K562 (cell line): ENCODE measurements around the gene ASB11. TPM values are rescaled to one million over a fixed set of nuclear protein-coding genes. Genes with fewer than 3 reads are reported as not detected.

ENCODE experiments used
- ATAC-seq: fragments of 200-7000 bp; cut with Tn5 transposase; 3 replicates; pipeline ENCODE4 v1.9.1; 2020; ENCODE audit warnings: moderate library complexity
- BruUV-seq: library from RNA; stranded (reverse); fragments of 400-500 nt; replicated peaks from 2 replicates; lab custom pipeline; 2021; lab: Mats Ljungman, UMichigan
- CTCF ChIA-PET: fragments of 300-600 bp; formaldehyde crosslinking; extraction: SDS; loops from one replicate; lab custom pipeline; 2021; ENCODE audit warnings: low intra/inter-chr PET ratio; lab: Yijun Ruan, JAX
- POLR2A ChIA-PET: fragments of 300-600, 350-650 bp; sonication (Branson Sonifier 250); formaldehyde crosslinking; extraction: SDS; loops from one replicate; lab custom pipeline; 2021; ENCODE audit warnings: antibody characterized with exemption, inconsistent platforms; lab: Yijun Ruan, JAX
- DNase-seq, 4 experiments: peaks; one replicate each; pipeline versions ENCODE4 v3.0.0 to v3.0.0-alpha.2; 2011 to 2018; ENCODE audit warnings: low spot score in 3 of 4, mixed read lengths in 3 of 4; ENCODE audit errors: extremely low read depth in 1 of 4
- FAIRE-seq: peaks from 2 replicates; lab custom pipeline; 2011; peaks lifted over from hg19 to GRCh38; lab: Jason Lieb, UNC
- H2AFZ ChIP-seq: 2 replicates; pipeline ENCODE4 v1.6.0; 2011; ENCODE audit warnings: low read depth, low read length, control low read depth, inconsistent platforms
- H3K27ac ChIP-seq: fragments of 200-600 bp; 3 replicates; pipeline ENCODE4 v1.8.0; 2011; ENCODE audit warnings: low read depth, mild to moderate bottlenecking, control low read depth, inconsistent platforms, low read length, moderate library complexity, mixed read lengths; ENCODE audit errors: extremely low read depth
- H3K27me3 ChIP-seq, 2 experiments: fragments of 300-600 bp in 1 of 2; 2 replicates in 1 of 2; 3 replicates in 1 of 2; pipeline versions ENCODE4 v1.6.0 to v1.8.0; 2011; ENCODE audit warnings: inconsistent platforms in 2 of 2, low read length in 2 of 2, mild to moderate bottlenecking in 1 of 2, mixed read lengths in 1 of 2, moderate library complexity in 1 of 2; ENCODE audit not compliant: control insufficient read depth in 2 of 2, insufficient read depth in 2 of 2
- H3K36me3 ChIP-seq: fragments of 300-600 bp; 3 replicates; pipeline ENCODE4 v1.8.0; 2011; ENCODE audit warnings: mild to moderate bottlenecking, low read length, inconsistent platforms; ENCODE audit not compliant: control insufficient read depth, insufficient read depth
- H3K4me1 ChIP-seq, 2 experiments: fragments of 200-600 bp in 1 of 2; replicated peaks in 1 of 2; 2 replicates in 1 of 2; 3 replicates in 1 of 2; pipeline versions ENCODE4 v1.5.1 to v1.8.0; 2011; ENCODE audit warnings: inconsistent platforms in 2 of 2, low read length in 2 of 2, mild to moderate bottlenecking in 1 of 2, mixed read lengths in 1 of 2, moderate library complexity in 1 of 2; ENCODE audit not compliant: control insufficient read depth in 2 of 2, insufficient read depth in 2 of 2
- H3K4me2 ChIP-seq: 2 replicates; pipeline ENCODE4 v1.6.1; 2011; ENCODE audit warnings: low read length, control low read depth, inconsistent platforms, mixed read lengths; ENCODE audit not compliant: insufficient read depth
- H3K4me3 ChIP-seq: fragments of 200-600 bp; sonication (generic), shearing (Covaris generic); 2 replicates; pipeline ENCODE4 v1.5.1; 2016; ENCODE audit warnings: control low read depth, inconsistent platforms
- H3K79me2 ChIP-seq: fragments of 200-600 bp; 3 replicates; pipeline ENCODE4 v1.8.0; 2011; ENCODE audit warnings: low read length, inconsistent platforms; ENCODE audit not compliant: control insufficient read depth, insufficient read depth
- H3K9ac ChIP-seq, 2 experiments: 2 replicates each; pipeline versions ENCODE4 v1.6.0 to v1.6.1; 2011; ENCODE audit warnings: low read depth in 2 of 2, low read length in 2 of 2, control low read depth in 1 of 2, inconsistent platforms in 1 of 2, mild to moderate bottlenecking in 1 of 2, mixed read lengths in 1 of 2; ENCODE audit not compliant: insufficient read depth in 1 of 2
- H3K9me1 ChIP-seq: one replicate; pipeline ENCODE4 v1.6.0; 2011; ENCODE audit warnings: inconsistent platforms, mild to moderate bottlenecking, low read length, moderate library complexity; ENCODE audit not compliant: control insufficient read depth, insufficient read depth
- H3K9me3 ChIP-seq: replicated peaks from 2 replicates; pipeline ENCODE4 v1.5.1; 2011; ENCODE audit warnings: low read depth, low read length, inconsistent platforms; ENCODE audit not compliant: control insufficient read depth, insufficient read depth
- H4K20me1 ChIP-seq: replicated peaks from 2 replicates; pipeline ENCODE4 v1.6.1; 2011; ENCODE audit warnings: low read length, inconsistent platforms, mixed read lengths; ENCODE audit not compliant: control insufficient read depth, insufficient read depth
- ATF1 ChIP-seq, 2 experiments: fragments of 450-650 bp in 1 of 2; IDR thresholded peaks; 2 replicates each; pipeline ENCODE4 v1.6.1; 2016; ENCODE audit warnings: missing compliant biosample characterization in 1 of 2, missing genetic modification characterization in 1 of 2
- COPS2 ChIP-seq: fragments of 450-650 bp; conservative IDR thresholded peaks from 2 replicates; pipeline ENCODE4 v1.6.1; 2016; ENCODE audit warnings: mild to moderate bottlenecking, moderate library complexity
- FOSL1 ChIP-seq: fragments of 200-800 bp; sonication (Bioruptor generic); conservative IDR thresholded peaks from 2 replicates; pipeline ENCODE4 v1.6.1; 2016; ENCODE audit warnings: missing genetic modification characterization, missing compliant biosample characterization
- MCM2 ChIP-seq: fragments of 450-650 bp; IDR thresholded peaks from 2 replicates; pipeline ENCODE4 v1.6.1; 2017; ENCODE audit warnings: low read depth, mild to moderate bottlenecking
- NFIC ChIP-seq: fragments of 450-650 bp; IDR thresholded peaks from 2 replicates; pipeline ENCODE4 v1.6.1; 2017; ENCODE audit warnings: mild to moderate bottlenecking, inconsistent platforms
- POLR2AphosphoS2 ChIP-seq: IDR thresholded peaks from 2 replicates; pipeline ENCODE4 v1.6.1; 2012; ENCODE audit warnings: low read length, improper control_type of control experiment
- PYGO2 ChIP-seq: fragments of 450-650 bp; IDR thresholded peaks from 2 replicates; pipeline ENCODE4 v1.6.1; 2016; ENCODE audit warnings: mild to moderate bottlenecking, missing genetic modification characterization, moderate library complexity, missing compliant biosample characterization
- RBM39 ChIP-seq: fragments of 200-400 bp; formaldehyde crosslinking; optimal IDR thresholded peaks from 2 replicates; pipeline ENCODE3; 2018; ENCODE audit warnings: low read depth, low read length
- ZBTB1 ChIP-seq: sonication (generic); formaldehyde crosslinking; IDR thresholded peaks from 2 replicates; pipeline ENCODE4 v1.8.1; 2023; ENCODE audit warnings: missing genetic modification reagents, low read depth, mild to moderate bottlenecking, borderline replicate concordance
- ZFX ChIP-seq: sonication (generic); formaldehyde crosslinking; IDR thresholded peaks from 2 replicates; pipeline ENCODE4 v1.8.0; 2022; ENCODE audit warnings: mild to moderate bottlenecking, missing genetic modification reagents, moderate library complexity
- WGBS: fragments of 100-300 bp; shearing (Covaris generic); methylation state at CpG from one replicate; pipeline ENCODE4 v1.1.6; 2016; ENCODE audit warnings: low coverage, mixed read lengths; ENCODE audit not compliant: insufficient coverage; ENCODE audit errors: missing lambda C conversion rate; 5-methylcytosine and 5-hydroxymethylcytosine counted together
- in situ Hi-C: fragments of 300-500 bp; cut with MboI; formaldehyde crosslinking; loops from 4 replicates; pipeline ENCODE4 v1.15.0; 2018; ENCODE audit warnings: inconsistent platforms, mixed read lengths
- intact Hi-C: fragments of 100-400 bp; cut with micrococcal nuclease; formaldehyde crosslinking; loops from 2 replicates; pipeline ENCODE4 v1.14.2; 2022
- polyA plus RNA-seq, 8 experiments: library from polyadenylated mRNA; depleted of rRNA in 4 of 8; stranded (reverse) in 5 of 8; unstranded in 3 of 8; fragments of >200 nt; fragmentation: Nextera tagmentation in 2 of 8; fragmentation: Illumina TruSeq in 1 of 8; extraction: Ambion mirVana in 2 of 8; extraction: Trizol in 1 of 8; gene quantifications; 2 replicates each; pipeline versions ENCODE4 v1.2.1 to v1.2.3, GENCODE V29; 2011 to 2014; ENCODE audit warnings: inconsistent platforms in 1 of 8, missing spikeins in 1 of 8
- total RNA-seq, 7 experiments: library from RNA; depleted of rRNA in 6 of 7; stranded (reverse); fragments of >200 nt in 6 of 7; fragmentation: Illumina TruSeq in 2 of 7; extraction: Trizol in 2 of 7; gene quantifications; 2 replicates each; pipeline versions ENCODE4 v1.2.1 to v1.2.3, GENCODE V29; 2011 to 2021; ENCODE audit warnings: low replicate concordance in 1 of 7

Gene ASB11
- total and polyA plus RNA-seq, 9 of the 15 experiments (the other 6 are each of a cell fraction or from before 2014, with no cell fraction given): not detected

GRCh38 chrX:15269618-15270521, 45.6 kb downstream of the ASB11 start, which contains the start of gene ASB9:
Gene ASB9, minus strand, starts transcription at chrX:15270083. Its CDS starts 209 bp downstream, at chrX:15269874.
- intact Hi-C loops (no loop called here), in situ Hi-C loops (no loop called here)
- CTCF ChIA-PET: no interaction called here
- peak within 1 kb of the TSS; percentile 69 for H2AFZ ChIP-seq
- H3K4me1 ChIP-seq: peaks cover 0 to 2% of the 10 kb centered on the region in 2 experiments; a peak in 2 of 5 replicates
- no peak within 1 kb of the TSS for H3K4me3 ChIP-seq
- H4K20me1 ChIP-seq: no peaks in the 10 kb centered on the region
- no peaks in the 10 kb centered on the region for H3K79me2 ChIP-seq
- H3K27me3 ChIP-seq: peaks cover 0 to 7% of the 10 kb centered on the region in 2 experiments; a peak in 1 of 5 replicates
- ATAC-seq (peak; percentile 69), DNase-seq (peak in 1 of 4 experiments; percentile 52), FAIRE-seq (no peak)
- H3K27ac ChIP-seq: no peak within 1 kb of the TSS
- 5% methylated on average over 11 of the region's 15 CpGs for WGBS
- TF ChIP-seq NFIC (peak; percentile 61), ZBTB1 (no peak), MCM2 (no peak), ATF1 (CRISPR knock-in tag; IDR thresholded peaks at IDR 0.05) (no peak), ATF1 (tag; IDR thresholded peaks at IDR 0.05) (peak; percentile 65), COPS2 (no peak), RBM39 (no peak), POLR2AphosphoS2 (no peak), FOSL1 (0 out of 2 replicates have a peak, but pooled peaks have one; percentile 24), ZFX (no peak), PYGO2 (tag) (no peak)
- POLR2A ChIA-PET: no interaction called here
- no peak within 1 kb of the TSS for H3K9ac ChIP-seq
- BruUV-seq: no TSS peak
- H3K9me1 ChIP-seq: no peaks in the 10 kb centered on the region
- no peaks in the 10 kb centered on the region for H3K9me3 ChIP-seq
- peak within 1 kb of the TSS; percentile 55; the same call in 1 of the 2 replicates for H3K4me2 ChIP-seq
- H3K36me3 ChIP-seq: no peaks in the 10 kb centered on the region
